ENCODE data around the gene ZNF521. TPM values are rescaled to one million over a fixed set of nuclear protein-coding genes. Genes with fewer than 3 reads are reported as not detected.

Gene ZNF521
- total RNA-seq, 1 donor from 2014 or later = 8.4 TPM

- DNase-seq = no peak
Measured at GRCh38 chr18:25019931-25020330, 332.0 kb downstream of the ZNF521 start.

- DNase-seq = no peak
Measured at GRCh38 chr18:25019086-25019860, 332.7 kb downstream of the ZNF521 start.

- no peak for DNase-seq
Measured at GRCh38 chr18:25016666-25017065, 335.3 kb downstream of the ZNF521 start.

- no peak for DNase-seq
Measured at GRCh38 chr18:25016181-25016580, 335.8 kb downstream of the ZNF521 start.

All from occipital lobe (tissue), 2 donors.